Left ventricle myocardium inferior (tissue), 1 donor: ENCODE data around the gene TGFB1I1. TPM values are rescaled to one million over a fixed set of nuclear protein-coding genes. Genes with fewer than 3 reads are reported as not detected.
"Not testable (repeated sequence)": the region's sequence is repeated elsewhere in the genome, so short reads cannot be mapped to it uniquely, and the experiment has no call there.

Experiments
- DNase-seq: peaks from one replicate; pipeline ENCODE4 v3.0.0-alpha.2; 2020
- H3K27ac ChIP-seq: fragments of 200-600 bp; replicated peaks from 2 replicates; pipeline ENCODE4 v1.8.0; 2021
- H3K27me3 ChIP-seq: fragments of 200-600 bp; 2 replicates; pipeline ENCODE4 v1.8.0; 2021; ENCODE audit warnings: low read depth
- H3K36me3 ChIP-seq: fragments of 200-600 bp; 2 replicates; pipeline ENCODE4 v1.8.0; 2021
- H3K4me1 ChIP-seq: fragments of 200-600 bp; 2 replicates; pipeline ENCODE4 v1.8.0; 2021
- H3K4me3 ChIP-seq: fragments of 200-600 bp; 2 replicates; pipeline ENCODE4 v1.8.0; 2021; ENCODE audit warnings: mild to moderate bottlenecking, moderate library complexity
- H3K9me3 ChIP-seq: fragments of 200-600 bp; replicated peaks from 2 replicates; pipeline ENCODE4 v1.8.0; 2021
- CTCF ChIP-seq: fragments of 200-600 bp; IDR thresholded peaks from 2 replicates; pipeline ENCODE4 v1.8.0; 2021; ENCODE audit warnings: antibody characterized with exemption, mild to moderate bottlenecking, borderline replicate concordance
- intact Hi-C: fragments of 100-400 bp; cut with micrococcal nuclease; formaldehyde crosslinking; loops from one replicate; pipeline ENCODE4 v1.11.0; 2022
- total RNA-seq: library from RNA; stranded (reverse); fragmentation: NEBNext Ultra II Directional; extraction: Animal tissue kit (Norgen Biotek cat#: 25700); gene quantifications from one replicate; pipeline ENCODE4 v1.2.1, GENCODE V29; 2021
- donor health status: DM: no; HTN: yes; CAD: no; lungs with severe emphysema.

Gene TGFB1I1
- total RNA-seq, 1 donor from 2014 or later: 15.6 TPM

DNA sequence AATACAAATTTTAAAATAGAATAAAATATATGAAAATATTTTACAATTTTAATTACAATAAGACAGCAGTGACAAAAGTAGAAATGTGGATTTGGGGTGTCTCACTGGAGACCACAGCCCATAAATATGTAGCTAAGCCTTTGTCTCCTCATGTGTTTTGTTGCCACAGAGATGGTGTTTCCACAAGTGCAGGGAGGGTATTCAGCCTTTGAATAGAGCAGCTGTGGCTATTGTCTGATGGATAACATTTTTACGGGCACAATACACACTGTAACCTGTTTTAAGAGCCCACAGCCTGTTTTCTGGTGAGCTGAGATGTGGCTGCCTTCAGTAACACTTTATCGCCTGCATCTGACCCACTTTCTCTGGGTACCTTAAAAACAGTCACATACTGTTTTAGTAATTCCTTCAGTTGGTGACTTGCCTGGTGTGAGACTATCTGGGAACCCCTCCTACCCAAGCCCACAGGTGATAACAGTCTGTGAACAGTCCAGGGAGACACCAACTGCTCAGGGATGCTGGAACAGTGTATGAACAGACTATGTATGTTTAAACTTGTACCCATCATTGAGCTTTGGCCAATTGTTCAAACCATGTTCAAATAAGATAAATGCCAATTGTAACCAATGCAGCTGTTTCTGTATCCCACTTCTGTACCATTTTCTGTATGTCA is 47.9 kb downstream of the TGFB1I1 start:
- TF ChIP-seq CTCF: no peak
- no peak for DNase-seq
- no peaks in the 10 kb centered on the region for H3K36me3 ChIP-seq
- no peaks in the 10 kb centered on the region for H3K4me1 ChIP-seq
- no peaks in the 10 kb centered on the region for H3K9me3 ChIP-seq
- no peak overlapping the region for H3K27ac ChIP-seq
- no peak overlapping the region for H3K4me3 ChIP-seq
- H3K27me3 ChIP-seq: no peaks in the 10 kb centered on the region
- intact Hi-C loops: no loop called here

GRCh38 chr16:31521368-31521767 is 49.4 kb downstream of the TGFB1I1 start:
- Histone ChIP-seq H3K36me3 (no peaks in the 10 kb centered on the region), H3K9me3 (no peaks in the 10 kb centered on the region), H3K4me1 (no peaks in the 10 kb centered on the region), H3K27ac (no peak overlapping the region), H3K4me3 (no peak overlapping the region), H3K27me3 (peaks cover 9% of the 10 kb centered on the region)
- TF ChIP-seq CTCF: no peak
- intact Hi-C loops: no loop called here
- no peak for DNase-seq

- intact Hi-C loops: no loop called here
- no peak for DNase-seq
These were observed 50.1 kb downstream of the TGFB1I1 start for GRCh38 chr16:31522071-31522470.

GRCh38 chr16:31523768-31524167 is 51.8 kb downstream of the TGFB1I1 start:
- peaks cover 27% of the 10 kb centered on the region for H3K27me3 ChIP-seq
- H3K4me3 ChIP-seq, intact Hi-C loops, H3K27ac ChIP-seq, DNase-seq, H3K4me1 ChIP-seq, H3K36me3 ChIP-seq, H3K9me3 ChIP-seq: not testable (repeated sequence)

More at GRCh38 chr16:31522071-31522470, 50.1 kb downstream of the TGFB1I1 start:
- no peak for TF ChIP-seq CTCF
- no peaks in the 10 kb centered on the region for H3K36me3 ChIP-seq
- no peak overlapping the region for H3K4me3 ChIP-seq
- H3K27ac ChIP-seq: no peak overlapping the region
- H3K4me1 ChIP-seq: no peaks in the 10 kb centered on the region
- H3K27me3 ChIP-seq: peaks cover 11% of the 10 kb centered on the region
- H3K9me3 ChIP-seq: no peaks in the 10 kb centered on the region

DNA sequence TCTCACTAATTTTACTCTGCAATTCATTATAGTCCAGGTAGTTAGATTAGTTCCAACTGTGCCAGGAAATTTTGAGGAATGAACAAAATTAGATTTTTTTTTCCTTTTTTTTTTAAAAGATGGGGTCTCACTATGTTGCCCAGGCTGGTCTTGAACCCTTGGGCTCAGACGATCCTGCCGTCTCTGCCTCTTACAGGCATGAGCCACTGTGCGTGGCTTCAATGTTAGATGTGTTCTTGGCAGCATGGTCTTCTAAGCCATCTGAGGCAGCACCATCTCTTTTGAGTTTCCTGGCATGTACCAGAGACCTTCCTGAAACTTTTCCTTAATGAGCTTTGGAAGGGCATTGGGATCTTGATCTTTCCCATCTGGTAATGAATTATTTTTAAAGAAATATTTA is 53.2 kb downstream of the TGFB1I1 start:
- TF ChIP-seq CTCF: no peak
- no peaks in the 10 kb centered on the region for H3K9me3 ChIP-seq
- DNase-seq: no peak

More for the DNA sequence above, 53.2 kb downstream of the TGFB1I1 start:
- intact Hi-C loops: no loop called here
- peaks cover 41% of the 10 kb centered on the region for H3K27me3 ChIP-seq
- H3K4me1 ChIP-seq: peaks cover 14% of the 10 kb centered on the region
- no peaks in the 10 kb centered on the region for H3K36me3 ChIP-seq
- no peak overlapping the region for H3K27ac ChIP-seq
- no peak overlapping the region for H3K4me3 ChIP-seq

Other genes starting within 250 kb of the TGFB1I1 start
- gene ITGAM, start 212.2 kb upstream of the TGFB1I1 start, total RNA-seq: 5.1 TPM
- 1.4 TPM for gene ITGAX, start 117.0 kb upstream of the TGFB1I1 start, total RNA-seq
- not detected for gene ITGAD, start 78.8 kb upstream of the TGFB1I1 start, total RNA-seq
- 1,568 TPM for gene COX6A2, start 43.8 kb upstream of the TGFB1I1 start, total RNA-seq
- gene ZNF843, start 29.4 kb upstream of the TGFB1I1 start, total RNA-seq: 3.2 TPM
- 5.8 TPM for gene ARMC5, start 12.7 kb upstream of the TGFB1I1 start, total RNA-seq
- gene SLC5A2, start 11.0 kb downstream of the TGFB1I1 start, total RNA-seq: not detected
- gene RUSF1, start 36.2 kb downstream of the TGFB1I1 start, total RNA-seq: 20.6 TPM
- not detected for gene AHSP, start 55.7 kb downstream of the TGFB1I1 start, total RNA-seq